ENCODE data around the gene DIP2B. TPM values are rescaled to one million over a fixed set of nuclear protein-coding genes. Genes with fewer than 3 reads are reported as not detected.

DIP2B gene
- polyA plus RNA-seq, 3 donors: 3.5 to 12.3 (median 6.5) TPM

DNA sequence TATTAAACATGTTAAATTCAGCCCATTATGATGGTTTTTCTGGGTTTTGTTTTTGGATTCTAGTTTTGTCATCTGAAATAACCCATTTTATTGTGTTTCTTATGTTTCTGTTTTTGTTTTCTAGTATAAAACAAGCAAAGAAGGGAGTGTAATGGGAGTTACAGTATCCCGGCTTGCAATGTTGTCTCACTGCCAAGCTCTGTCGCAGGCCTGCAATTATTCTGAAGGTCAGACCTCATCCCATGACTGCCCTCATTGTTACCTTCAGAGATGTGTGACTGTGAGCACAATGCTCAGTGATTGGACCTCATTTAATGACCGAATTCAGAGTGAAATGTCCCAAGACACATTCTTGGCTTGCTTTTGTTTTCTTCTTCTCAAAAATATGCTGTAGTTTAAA lies 186.1 kb downstream of the DIP2B start:
- H3K36me3 ChIP-seq (replicated peaks in 1 of 2; ENCODE audit: control insufficient read depth in 1 of 2, insufficient read depth in 2 of 2, low read length in 2 of 2): peaks cover 92 to 96% of the 10 kb centered on the region in 2 donors

DNA sequence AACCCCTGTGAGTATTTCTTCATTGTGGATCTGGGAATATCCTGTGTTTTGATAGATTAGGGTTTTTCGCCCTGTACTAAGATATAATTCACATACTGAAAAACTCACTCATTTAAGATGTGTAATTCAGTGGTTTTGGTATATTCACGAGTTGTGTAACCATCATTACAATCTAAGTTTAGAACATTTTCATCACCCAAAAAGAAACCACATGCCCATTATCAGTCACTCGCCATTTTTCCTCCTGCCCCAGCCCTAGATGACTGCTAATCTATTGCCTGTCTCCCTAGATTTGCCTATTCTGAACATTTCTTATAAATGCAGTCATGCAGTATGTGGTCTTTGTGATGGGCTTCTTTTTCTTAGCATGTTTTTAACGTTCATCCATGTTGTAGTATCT lies 191.2 kb downstream of the DIP2B start:
- Histone ChIP-seq H2AFZ (ENCODE audit: insufficient read depth, low read depth, low read length, poor library complexity, severe bottlenecking) (no peak overlapping the region), H3K27me3 (ENCODE audit: control insufficient read depth in 2 of 2, insufficient read depth in 2 of 2, low read length in 2 of 2) (no peaks in the 10 kb centered on the region), H3K36me3 (replicated peaks in 1 of 2; ENCODE audit: control insufficient read depth in 1 of 2, insufficient read depth in 2 of 2, low read length in 2 of 2) (peaks cover 94 to 96% of the 10 kb centered on the region in 2 donors), H4K20me1 (ENCODE audit: insufficient read depth, low read length) (no peaks in the 10 kb centered on the region), H3K4me1 (ENCODE audit: control insufficient read depth in 1 of 2, insufficient read depth in 2 of 2, low read length in 2 of 2) (no peaks in the 10 kb centered on the region), H3K9ac (ENCODE audit: insufficient read depth, low read length, poor library complexity, severe bottlenecking) (no peak overlapping the region), H3K4me3 (replicated peaks in 1 of 3; ENCODE audit: low read depth in 2 of 3, low read length in 3 of 3) (no peak overlapping the region), H3K79me2 (ENCODE audit: insufficient read depth, low read length) (no peaks in the 10 kb centered on the region), H3K4me2 (replicated peaks; ENCODE audit: extremely low read depth, low read length, poor library complexity, severe bottlenecking) (no peak overlapping the region), H3K27ac (ENCODE audit: low read depth in 1 of 2, low read length in 2 of 2) (no peak overlapping the region), H3K9me3 (replicated peaks in 1 of 2; ENCODE audit: control insufficient read depth in 1 of 2, insufficient read depth in 1 of 2, low read length in 2 of 2) (no peaks in the 10 kb centered on the region)
- peaks cover 0 to 2% (median 0%) of the 10 kb centered on the region in 3 donors for H3K27me3 Mint-ChIP-seq (ENCODE audit: low read depth in 3 of 3)
- H3K36me3 Mint-ChIP-seq: peaks cover 90 to 93% of the 10 kb centered on the region in 2 donors
- no CpG with 5 or more reads among the region's 4 CpGs for WGBS (ENCODE audit: insufficient coverage)
- H3K27ac Mint-ChIP-seq: peak overlapping the region in 1 of 7 donors; percentile 10
- H3K9me3 Mint-ChIP-seq: peaks cover 0 to 3% (median 0%) of the 10 kb centered on the region in 7 donors
- TF ChIP-seq CTCF (IDR thresholded peaks at IDR 0.05): no peak
- peaks cover 5% of the 10 kb centered on the region for H3K4me1 Mint-ChIP-seq
- no peak for DNase-seq
- intact Hi-C loops (cut with micrococcal nuclease): no loop called here
- H3K4me3 Mint-ChIP-seq: no peak overlapping the region

More for the DNA sequence above, 186.1 kb downstream of the DIP2B start:
- no peak overlapping the region for H3K4me3 ChIP-seq (replicated peaks in 1 of 3; ENCODE audit: low read depth in 2 of 3, low read length in 3 of 3)
- Mint-ChIP-seq H3K27ac (peak overlapping the region in 2 of 7 donors; percentile 38), H3K9me3 (peaks cover 0 to 3% (median 0%) of the 10 kb centered on the region in 7 donors), H3K4me3 (no peak overlapping the region), H3K4me1 (peaks cover 2% of the 10 kb centered on the region), H3K36me3 (peaks cover 85 to 90% of the 10 kb centered on the region in 2 donors), H3K27me3 (ENCODE audit: low read depth in 3 of 3) (no peaks in the 10 kb centered on the region)
- H3K79me2 ChIP-seq (ENCODE audit: insufficient read depth, low read length): no peaks in the 10 kb centered on the region
- intact Hi-C loops (cut with micrococcal nuclease): no loop called here
- 100% methylated on average over 1 of the region's 3 CpGs for whole genome bisulfite sequencing (ENCODE audit: insufficient coverage)
- H3K9me3 ChIP-seq (replicated peaks in 1 of 2; ENCODE audit: control insufficient read depth in 1 of 2, insufficient read depth in 1 of 2, low read length in 2 of 2): no peaks in the 10 kb centered on the region
- no peak overlapping the region for H2AFZ ChIP-seq (ENCODE audit: insufficient read depth, low read depth, low read length, poor library complexity, severe bottlenecking)
- no peak overlapping the region for H3K27ac ChIP-seq (ENCODE audit: low read depth in 1 of 2, low read length in 2 of 2)
- no peak overlapping the region for H3K9ac ChIP-seq (ENCODE audit: insufficient read depth, low read length, poor library complexity, severe bottlenecking)
- H3K27me3 ChIP-seq (ENCODE audit: control insufficient read depth in 2 of 2, insufficient read depth in 2 of 2, low read length in 2 of 2): no peaks in the 10 kb centered on the region
- no peak for TF ChIP-seq CTCF (IDR thresholded peaks at IDR 0.05)
- no peaks in the 10 kb centered on the region for H4K20me1 ChIP-seq (ENCODE audit: insufficient read depth, low read length)
- H3K4me1 ChIP-seq (ENCODE audit: control insufficient read depth in 1 of 2, insufficient read depth in 2 of 2, low read length in 2 of 2): no peaks in the 10 kb centered on the region
- no peak overlapping the region for H3K4me2 ChIP-seq (replicated peaks; ENCODE audit: extremely low read depth, low read length, poor library complexity, severe bottlenecking)
- DNase-seq: no peak

All from CD14-positive monocyte (primary cell).